ENCODE data around the gene GSK3B.

GSK3B gene

DNA sequence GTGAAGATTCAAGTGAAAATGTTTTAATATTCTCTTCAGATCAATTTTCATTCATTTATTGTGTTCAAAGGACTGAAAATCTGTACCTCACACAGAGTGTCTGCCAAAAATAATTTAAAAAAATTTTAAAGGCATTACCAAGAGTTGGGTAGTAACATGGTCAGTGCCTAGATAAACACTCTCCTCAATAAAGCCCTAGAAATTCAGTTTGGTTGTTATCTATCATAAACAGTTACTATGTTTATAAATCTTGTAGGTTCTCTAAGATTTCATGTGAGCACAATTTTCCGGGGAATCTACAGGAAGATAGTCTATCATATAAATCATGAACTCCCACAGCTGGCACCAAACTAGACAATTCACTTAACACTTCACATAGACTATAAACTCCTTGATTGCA is 128.6 kb downstream of the GSK3B start:
- TF ChIP-seq FOXK2 (IDR thresholded peaks at IDR 0.05) (no peak), TARDBP (IDR thresholded peaks at IDR 0.05) (no peak), FOXA1 (IDR thresholded peaks at IDR 0.05) (no peak), FOXM1 (IDR thresholded peaks at IDR 0.05; ENCODE audit: borderline replicate concordance) (no peak), ARNT (IDR thresholded peaks at IDR 0.05) (no peak), BHLHE40 (IDR thresholded peaks at IDR 0.05; ENCODE audit: borderline replicate concordance) (no peak)
- ChIA-PET POLR2A (no interaction called here), CTCF (no interaction called here)
- no peak for DNase-seq (ENCODE audit: extremely low spot score)

DNA sequence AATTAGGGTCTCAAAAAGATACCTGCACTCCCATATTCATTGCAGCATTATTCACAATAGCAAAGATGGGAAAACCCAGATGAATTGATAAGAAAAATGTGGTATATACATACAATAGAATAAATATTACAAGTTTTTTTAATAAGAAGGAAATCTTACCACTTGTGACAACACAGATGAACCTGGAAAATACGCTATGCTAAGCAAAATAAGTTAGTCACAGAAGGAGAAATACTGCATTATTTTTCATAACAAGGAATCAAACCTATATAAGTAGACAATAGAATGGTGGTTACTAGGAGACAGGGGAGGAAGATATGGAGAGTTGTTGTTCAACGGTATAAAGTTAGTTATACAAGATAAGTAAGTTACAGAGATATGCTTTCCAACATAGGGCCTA is 130.0 kb downstream of the GSK3B start:
- POLR2A ChIA-PET, result no interaction called here
- CTCF ChIA-PET, result interaction anchor here (0.7 kb wide), 1 partner anchor 551 kb away, joined by 6 read pairs; no protein-coding TSS in a partner anchor
- no peak for DNase-seq (ENCODE audit: extremely low spot score)
- TF ChIP-seq FOXK2 (IDR thresholded peaks at IDR 0.05) (no peak), ARNT (IDR thresholded peaks at IDR 0.05) (no peak), LEF1 (IDR thresholded peaks at IDR 0.05; ENCODE audit: borderline replicate concordance) (no peak), L3MBTL2 (conservative IDR thresholded peaks at IDR 0.05) (no peak), BHLHE40 (IDR thresholded peaks at IDR 0.05; ENCODE audit: borderline replicate concordance) (no peak), CTBP1 (IDR thresholded peaks at IDR 0.05; ENCODE audit: borderline replicate concordance) (no peak), ELF4 (IDR thresholded peaks at IDR 0.05) (no peak), FOXA1 (IDR thresholded peaks at IDR 0.05) (no peak), ZNF384 (IDR thresholded peaks at IDR 0.05) (no peak), HDGF (IDR thresholded peaks at IDR 0.05; ENCODE audit: borderline replicate concordance) (no peak), SP1 (IDR thresholded peaks at IDR 0.05) (no peak), FOXM1 (IDR thresholded peaks at IDR 0.05; ENCODE audit: borderline replicate concordance) (no peak), SUZ12 (IDR thresholded peaks at IDR 0.05) (no peak), TARDBP (IDR thresholded peaks at IDR 0.05) (no peak), NFRKB (IDR thresholded peaks at IDR 0.05) (no peak)
- TF ChIP-seq, protein P1, sequence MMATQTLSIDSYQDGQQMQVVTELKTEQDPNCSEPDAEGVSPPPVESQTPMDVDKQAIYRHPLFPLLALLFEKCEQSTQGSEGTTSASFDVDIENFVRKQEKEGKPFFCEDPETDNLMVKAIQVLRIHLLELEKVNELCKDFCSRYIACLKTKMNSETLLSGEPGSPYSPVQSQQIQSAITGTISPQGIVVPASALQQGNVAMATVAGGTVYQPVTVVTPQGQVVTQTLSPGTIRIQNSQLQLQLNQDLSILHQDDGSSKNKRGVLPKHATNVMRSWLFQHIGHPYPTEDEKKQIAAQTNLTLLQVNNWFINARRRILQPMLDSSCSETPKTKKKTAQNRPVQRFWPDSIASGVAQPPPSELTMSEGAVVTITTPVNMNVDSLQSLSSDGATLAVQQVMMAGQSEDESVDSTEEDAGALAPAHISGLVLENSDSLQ (IDR thresholded peaks at IDR 0.05), result no peak

DNA sequence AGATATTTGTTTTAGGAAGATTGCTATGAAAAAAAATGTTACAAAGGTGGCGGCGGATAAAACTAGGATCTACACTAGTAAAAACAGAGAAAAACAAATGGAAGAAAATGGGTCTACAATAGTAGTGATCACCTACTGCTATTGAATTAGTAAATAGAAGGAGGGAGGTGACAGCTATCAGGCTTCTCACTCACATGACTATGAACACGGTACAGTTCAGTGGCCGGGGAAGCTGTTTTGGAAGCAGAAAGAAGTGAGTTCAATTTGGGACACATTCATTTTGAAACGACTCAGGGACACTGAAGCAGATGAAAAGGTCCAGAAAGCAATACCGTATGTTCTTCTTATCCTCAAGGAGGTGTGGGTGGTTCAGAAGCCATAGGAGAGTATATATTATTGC is 138.3 kb downstream of the GSK3B start:
- TF ChIP-seq FOXA1 (IDR thresholded peaks at IDR 0.05), result no peak
- TF ChIP-seq ELF4 (IDR thresholded peaks at IDR 0.05), result no peak
- no peak for TF ChIP-seq FOXM1 (IDR thresholded peaks at IDR 0.05; ENCODE audit: borderline replicate concordance)
- TF ChIP-seq ARNT (IDR thresholded peaks at IDR 0.05), result no peak
- TF ChIP-seq SUZ12 (IDR thresholded peaks at IDR 0.05), result no peak
- no peak for TF ChIP-seq NFRKB (IDR thresholded peaks at IDR 0.05)
- no peak for TF ChIP-seq CTBP1 (IDR thresholded peaks at IDR 0.05; ENCODE audit: borderline replicate concordance)
- no peak for TF ChIP-seq LEF1 (IDR thresholded peaks at IDR 0.05; ENCODE audit: borderline replicate concordance)
- TF ChIP-seq, protein P1 (IDR thresholded peaks at IDR 0.05), result no peak
- TF ChIP-seq HDGF (IDR thresholded peaks at IDR 0.05; ENCODE audit: borderline replicate concordance), result no peak
- ChIA-PET POLR2A (no interaction called here), CTCF (no interaction called here)
- no peak for DNase-seq (ENCODE audit: extremely low spot score)

DNA sequence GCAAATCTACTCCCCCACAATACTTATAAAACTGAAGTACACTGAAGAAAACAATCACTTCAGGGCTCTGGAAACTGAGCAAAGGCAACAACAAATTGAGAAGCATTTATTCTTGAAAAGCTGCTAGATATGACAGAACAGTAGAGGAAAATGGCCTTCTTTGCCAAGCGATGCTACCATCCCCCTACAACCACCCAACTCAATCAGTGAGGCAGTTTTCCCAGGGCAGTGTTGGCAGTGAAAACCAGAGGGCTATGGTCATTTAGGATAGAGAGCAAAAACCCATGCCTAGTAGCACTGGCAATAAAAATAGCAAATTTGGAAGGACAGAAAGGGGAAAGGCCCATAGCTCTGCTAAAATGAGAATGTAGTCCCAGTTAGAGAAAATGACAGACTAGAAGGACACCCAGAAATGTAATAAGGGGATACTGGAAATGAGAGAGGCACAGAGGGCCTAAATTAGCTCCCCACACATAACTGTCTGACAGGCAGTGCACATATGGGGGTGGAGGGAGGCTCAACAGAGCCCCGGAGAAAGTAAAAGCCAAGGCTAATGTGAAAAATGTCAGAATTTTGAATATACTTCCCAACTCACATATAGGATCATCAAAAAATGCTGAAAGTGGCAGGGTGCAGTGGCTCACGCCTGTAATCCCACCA is 143.5 kb downstream of the GSK3B start:
- POLR2A ChIA-PET, result no interaction called here
- no peak for TF ChIP-seq ZNF384 (IDR thresholded peaks at IDR 0.05)
- TF ChIP-seq ARNT (IDR thresholded peaks at IDR 0.05), result no peak
- no peak for TF ChIP-seq LEF1 (IDR thresholded peaks at IDR 0.05; ENCODE audit: borderline replicate concordance)
- TF ChIP-seq HDGF (IDR thresholded peaks at IDR 0.05; ENCODE audit: borderline replicate concordance), result no peak
- TF ChIP-seq TARDBP (IDR thresholded peaks at IDR 0.05), result no peak
- TF ChIP-seq FOXM1 (IDR thresholded peaks at IDR 0.05; ENCODE audit: borderline replicate concordance), result no peak
- no peak for TF ChIP-seq FOXA1 (IDR thresholded peaks at IDR 0.05)
- no peak for TF ChIP-seq FOXK2 (IDR thresholded peaks at IDR 0.05)
- no peak for TF ChIP-seq NFRKB (IDR thresholded peaks at IDR 0.05)
- TF ChIP-seq SP1 (IDR thresholded peaks at IDR 0.05), result no peak
- no peak for TF ChIP-seq CTBP1 (IDR thresholded peaks at IDR 0.05; ENCODE audit: borderline replicate concordance)
- no peak for TF ChIP-seq ELF4 (IDR thresholded peaks at IDR 0.05)
- TF ChIP-seq, protein P1 (IDR thresholded peaks at IDR 0.05), result no peak
- no peak for TF ChIP-seq L3MBTL2 (conservative IDR thresholded peaks at IDR 0.05)
- no peak for TF ChIP-seq SUZ12 (IDR thresholded peaks at IDR 0.05)
- no peak for TF ChIP-seq BHLHE40 (IDR thresholded peaks at IDR 0.05; ENCODE audit: borderline replicate concordance)
- DNase-seq (ENCODE audit: extremely low spot score), result no peak
- CTCF ChIA-PET, result no interaction called here

DNA sequence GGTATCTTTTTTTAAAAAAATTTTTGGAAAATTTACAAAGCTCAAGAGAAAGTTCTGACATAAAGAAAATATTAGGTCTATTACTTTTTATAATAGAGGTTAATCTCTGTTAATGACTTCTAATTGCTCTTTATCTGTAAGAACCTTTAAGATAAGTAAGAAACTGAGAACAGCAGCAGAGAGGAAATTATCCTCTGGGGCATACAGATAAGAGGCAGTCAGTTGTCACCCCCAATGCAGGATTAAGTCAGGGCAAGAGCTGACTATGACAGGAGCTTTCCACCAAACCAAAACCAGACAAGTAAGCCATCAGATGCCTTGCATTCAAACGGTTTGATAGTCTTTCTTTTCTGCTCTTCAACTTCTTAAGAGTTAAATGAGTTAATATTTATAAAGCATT is 149.0 kb downstream of the GSK3B start:
- no peak for TF ChIP-seq FOXK2 (IDR thresholded peaks at IDR 0.05)
- no peak for TF ChIP-seq LEF1 (IDR thresholded peaks at IDR 0.05; ENCODE audit: borderline replicate concordance)
- no peak for TF ChIP-seq BHLHE40 (IDR thresholded peaks at IDR 0.05; ENCODE audit: borderline replicate concordance)
- TF ChIP-seq FOXA1 (IDR thresholded peaks at IDR 0.05), result no peak
- no peak for TF ChIP-seq L3MBTL2 (conservative IDR thresholded peaks at IDR 0.05)
- TF ChIP-seq CTBP1 (IDR thresholded peaks at IDR 0.05; ENCODE audit: borderline replicate concordance), result no peak
- TF ChIP-seq ARNT (IDR thresholded peaks at IDR 0.05), result no peak
- no peak for TF ChIP-seq FOXM1 (IDR thresholded peaks at IDR 0.05; ENCODE audit: borderline replicate concordance)
- DNase-seq (ENCODE audit: extremely low spot score), result no peak
- ChIA-PET CTCF (interaction anchor here (0.8 kb wide), 1 partner anchor 53 kb away, joined by 4 read pairs; no protein-coding TSS in a partner anchor), POLR2A (no interaction called here)

DNA sequence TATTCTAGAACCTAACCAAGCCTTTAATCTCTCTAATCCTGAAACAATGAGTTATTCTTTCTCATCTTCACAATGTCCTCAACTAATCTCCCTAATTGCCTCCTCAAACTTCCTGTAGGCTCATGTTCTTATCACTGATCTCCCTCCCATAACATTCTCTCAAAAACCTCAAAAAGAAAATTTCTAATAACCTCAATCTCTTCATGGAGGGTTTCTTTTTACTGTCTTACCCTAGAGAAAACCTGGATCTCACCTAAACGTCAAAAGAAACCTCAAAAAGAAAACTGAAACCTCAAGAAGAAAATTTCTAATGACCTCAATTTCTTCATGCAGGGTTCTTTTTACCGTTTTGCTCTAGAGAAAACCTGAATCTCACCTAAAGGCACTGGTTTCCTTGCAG is 150.2 kb downstream of the GSK3B start:
- CTCF ChIA-PET, result no interaction called here
- POLR2A ChIA-PET, result no interaction called here

More for the DNA sequence above, 150.2 kb downstream of the GSK3B start:
- DNase-seq (ENCODE audit: extremely low spot score), result no peak
- TF ChIP-seq FOXK2 (IDR thresholded peaks at IDR 0.05), result no peak

Data from HEK293T (cell line).